WTC11 (cell line): ENCODE measurements around the gene SPSB3. TPM values are rescaled to one million over a fixed set of nuclear protein-coding genes. Genes with fewer than 3 reads are reported as not detected.

ENCODE experiments used
- ATAC-seq: fragments of 200-7000 bp; cut with Tn5 transposase; 2 replicates; pipeline ENCODE4 v1.10.0; 2021; ENCODE audit warnings: mild to moderate bottlenecking, moderate library complexity
- CTCF ChIA-PET: fragments of 300-600 bp; sonication (Branson Sonifier 250); formaldehyde crosslinking; loops from one replicate; lab custom pipeline; 2021; ENCODE audit warnings: antibody characterized with exemption; lab: Charles Lee
- POLR2A ChIA-PET: fragments of 350-600 bp; sonication (Branson Sonifier 250); formaldehyde crosslinking; loops from one replicate; lab custom pipeline; 2021; ENCODE audit warnings: antibody characterized with exemption; lab: Charles Lee
- DNase-seq: peaks from one replicate; pipeline ENCODE4 v3.0.0; 2021; ENCODE audit warnings: low spot score
- H3K27ac Mint-ChIP-seq: 2 replicates; pipeline ENCODE4 v1.8.0; 2021; ENCODE audit warnings: mixed read lengths
- H3K27me3 Mint-ChIP-seq: 2 replicates; pipeline ENCODE4 v1.8.0; 2021; ENCODE audit warnings: low read depth, mild to moderate bottlenecking, moderate library complexity, mixed read lengths
- H3K36me3 Mint-ChIP-seq: 2 replicates; pipeline ENCODE4 v1.8.0; 2021; ENCODE audit warnings: mixed read lengths
- H3K4me1 Mint-ChIP-seq: 2 replicates; pipeline ENCODE4 v1.8.0; 2022; ENCODE audit warnings: mixed read lengths
- H3K4me3 Mint-ChIP-seq: 2 replicates; pipeline ENCODE4 v1.8.0; 2021; ENCODE audit warnings: mild to moderate bottlenecking, moderate library complexity, mixed read lengths
- H3K9me3 Mint-ChIP-seq: 2 replicates; pipeline ENCODE4 v1.8.0; 2021; ENCODE audit warnings: mixed read lengths
- CREB1 ChIP-seq: sonication (generic); formaldehyde crosslinking; IDR thresholded peaks from 2 replicates; pipeline ENCODE4 v1.8.0; 2023; ENCODE audit warnings: mild to moderate bottlenecking, missing genetic modification reagents
- ELF4 ChIP-seq: sonication (generic); formaldehyde crosslinking; IDR thresholded peaks from 2 replicates; pipeline ENCODE4 v1.8.1; 2022; ENCODE audit warnings: low read depth, mild to moderate bottlenecking, moderate library complexity, missing genetic modification reagents
- FOXK1 ChIP-seq: sonication (generic); formaldehyde crosslinking; IDR thresholded peaks from 2 replicates; pipeline ENCODE4 v1.8.0; 2022; ENCODE audit warnings: mild to moderate bottlenecking, moderate library complexity, missing genetic modification reagents
- JAZF1 ChIP-seq: fragments of 250-450 bp; sonication (Bioruptor Pico); IDR thresholded peaks from 2 replicates; pipeline ENCODE4 v1.9.0; 2021; ENCODE audit warnings: moderate library complexity, mild to moderate bottlenecking, inconsistent platforms
- NR3C1 ChIP-seq: sonication (generic); formaldehyde crosslinking; conservative IDR thresholded peaks from 2 replicates; pipeline ENCODE4 v1.8.1; 2023; ENCODE audit warnings: low read depth, mild to moderate bottlenecking, missing genetic modification reagents
- RORB ChIP-seq: fragments of 250-450 bp; sonication (Bioruptor Pico); IDR thresholded peaks from 2 replicates; pipeline ENCODE4 v1.9.0; 2021; ENCODE audit warnings: mild to moderate bottlenecking
- TCF7 ChIP-seq: sonication (generic); formaldehyde crosslinking; IDR thresholded peaks from 2 replicates; pipeline ENCODE4 v1.8.0; 2022; ENCODE audit warnings: mild to moderate bottlenecking, low read depth, missing genetic modification reagents, moderate library complexity
- ZBTB21 ChIP-seq: sonication (generic); formaldehyde crosslinking; IDR thresholded peaks from 2 replicates; pipeline ENCODE4 v1.8.1; 2023; ENCODE audit warnings: mild to moderate bottlenecking, missing genetic modification reagents, borderline replicate concordance
- ZNF138 ChIP-seq: sonication (generic); formaldehyde crosslinking; conservative IDR thresholded peaks from 2 replicates; pipeline ENCODE4 v1.8.1; 2022; ENCODE audit warnings: mild to moderate bottlenecking, moderate library complexity, missing genetic modification reagents
- ZNF396 ChIP-seq: fragments of 250-450 bp; sonication (Bioruptor Pico); IDR thresholded peaks from 2 replicates; pipeline ENCODE4 v1.8.0; 2021; ENCODE audit warnings: mild to moderate bottlenecking, moderate library complexity, borderline replicate concordance
- total RNA-seq: library from RNA; stranded (reverse); gene quantifications from 3 replicates; pipeline ENCODE4 v1.2.3, GENCODE V29; 2021
- TF ChIP-seq, protein P1 (sequence below): fragments of 250-450 bp; sonication (Bioruptor Pico); IDR thresholded peaks from 2 replicates; pipeline ENCODE4 v1.9.0; 2021; ENCODE audit warnings: mild to moderate bottlenecking
- TF ChIP-seq, protein P2 (sequence below): sonication (generic); formaldehyde crosslinking; conservative IDR thresholded peaks from 2 replicates; pipeline ENCODE4 v1.8.1; 2023; ENCODE audit warnings: mild to moderate bottlenecking, low read depth, missing genetic modification reagents, moderate library complexity
- TF ChIP-seq, protein P3 (sequence below): sonication (generic); formaldehyde crosslinking; IDR thresholded peaks from 2 replicates; pipeline ENCODE4 v1.8.0; 2023; ENCODE audit warnings: mild to moderate bottlenecking, missing genetic modification reagents
- TF ChIP-seq, protein P4 (sequence below): fragments of 250-450 bp; sonication (Bioruptor Pico); IDR thresholded peaks from 2 replicates; pipeline ENCODE4 v1.9.0; 2021; ENCODE audit warnings: moderate library complexity, mild to moderate bottlenecking, inconsistent platforms, borderline replicate concordance
- TF ChIP-seq, protein P5 (sequence below): sonication (generic); formaldehyde crosslinking; IDR thresholded peaks from 2 replicates; pipeline ENCODE4 v1.8.0; 2022; ENCODE audit warnings: mild to moderate bottlenecking, missing genetic modification reagents
- TF ChIP-seq, protein P6 (sequence below): sonication (generic); formaldehyde crosslinking; IDR thresholded peaks from 2 replicates; pipeline ENCODE4 v1.8.0; 2022; ENCODE audit warnings: missing genetic modification reagents
- TF ChIP-seq, protein P7 (sequence below): sonication (generic); formaldehyde crosslinking; IDR thresholded peaks from 2 replicates; pipeline ENCODE4 v1.8.1; 2022; ENCODE audit warnings: mild to moderate bottlenecking, missing genetic modification reagents, moderate library complexity, borderline replicate concordance
- TF ChIP-seq, protein P8 (sequence below): fragments of 250-450 bp; sonication (Bioruptor Pico); IDR thresholded peaks from 2 replicates; pipeline ENCODE4 v2.1.2; 2022; ENCODE audit warnings: mild to moderate bottlenecking, moderate library complexity
- TF ChIP-seq, protein P9 (sequence below): sonication (generic); formaldehyde crosslinking; IDR thresholded peaks from 2 replicates; pipeline ENCODE4 v1.8.1; 2023; ENCODE audit warnings: mild to moderate bottlenecking, missing genetic modification reagents

Gene SPSB3
- total RNA-seq, 1 experiment from 2014 or later: 32.8 TPM

DNA sequence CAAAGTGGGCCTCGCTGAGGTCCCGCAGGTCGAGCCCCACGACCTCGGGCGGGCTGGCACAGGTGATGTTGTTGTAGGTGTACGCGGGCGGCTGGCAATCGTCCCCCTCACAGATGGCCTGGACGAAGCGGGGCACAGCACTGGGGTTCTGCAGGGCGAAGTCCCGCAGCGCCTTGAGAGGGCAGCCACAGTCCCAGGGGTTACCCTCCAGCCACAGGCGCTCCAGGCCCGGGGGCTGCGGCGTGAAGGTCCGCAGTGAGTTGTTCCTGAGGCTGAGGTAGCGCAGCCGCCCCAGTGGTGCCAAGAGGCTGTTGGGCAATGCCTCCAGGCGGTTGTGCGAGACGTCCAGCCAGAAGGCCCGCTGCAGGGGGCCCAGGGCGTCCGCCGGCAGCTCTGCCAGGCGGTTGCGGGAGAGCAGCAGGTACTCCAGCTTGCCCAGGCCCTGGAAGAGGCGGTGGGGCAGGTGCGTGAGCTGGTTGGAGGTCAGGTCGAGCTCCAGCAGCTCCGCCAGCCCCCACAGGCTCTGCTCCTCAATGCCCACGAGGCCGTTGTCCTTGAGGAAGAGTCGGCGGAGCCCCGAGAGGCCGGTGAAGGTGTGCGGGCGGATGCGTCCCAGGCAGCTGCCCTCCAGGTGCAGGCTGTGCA is 8.4 kb upstream of the SPSB3 start:
- H3K4me1 Mint-ChIP-seq: no peaks in the 10 kb centered on the region
- H3K4me3 Mint-ChIP-seq: no peak overlapping the region
- ChIA-PET POLR2A (no interaction called here), CTCF (no interaction called here)
- peaks cover 5% of the 10 kb centered on the region for H3K36me3 Mint-ChIP-seq
- no peaks in the 10 kb centered on the region for H3K9me3 Mint-ChIP-seq
- DNase-seq (no peak), ATAC-seq (no peak)
- H3K27ac Mint-ChIP-seq: no peak overlapping the region
- TF ChIP-seq, protein P1, sequence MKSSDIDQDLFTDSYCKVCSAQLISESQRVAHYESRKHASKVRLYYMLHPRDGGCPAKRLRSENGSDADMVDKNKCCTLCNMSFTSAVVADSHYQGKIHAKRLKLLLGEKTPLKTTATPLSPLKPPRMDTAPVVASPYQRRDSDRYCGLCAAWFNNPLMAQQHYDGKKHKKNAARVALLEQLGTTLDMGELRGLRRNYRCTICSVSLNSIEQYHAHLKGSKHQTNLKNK (CRISPR knock-in tag): no peak
- TF ChIP-seq, protein P2, sequence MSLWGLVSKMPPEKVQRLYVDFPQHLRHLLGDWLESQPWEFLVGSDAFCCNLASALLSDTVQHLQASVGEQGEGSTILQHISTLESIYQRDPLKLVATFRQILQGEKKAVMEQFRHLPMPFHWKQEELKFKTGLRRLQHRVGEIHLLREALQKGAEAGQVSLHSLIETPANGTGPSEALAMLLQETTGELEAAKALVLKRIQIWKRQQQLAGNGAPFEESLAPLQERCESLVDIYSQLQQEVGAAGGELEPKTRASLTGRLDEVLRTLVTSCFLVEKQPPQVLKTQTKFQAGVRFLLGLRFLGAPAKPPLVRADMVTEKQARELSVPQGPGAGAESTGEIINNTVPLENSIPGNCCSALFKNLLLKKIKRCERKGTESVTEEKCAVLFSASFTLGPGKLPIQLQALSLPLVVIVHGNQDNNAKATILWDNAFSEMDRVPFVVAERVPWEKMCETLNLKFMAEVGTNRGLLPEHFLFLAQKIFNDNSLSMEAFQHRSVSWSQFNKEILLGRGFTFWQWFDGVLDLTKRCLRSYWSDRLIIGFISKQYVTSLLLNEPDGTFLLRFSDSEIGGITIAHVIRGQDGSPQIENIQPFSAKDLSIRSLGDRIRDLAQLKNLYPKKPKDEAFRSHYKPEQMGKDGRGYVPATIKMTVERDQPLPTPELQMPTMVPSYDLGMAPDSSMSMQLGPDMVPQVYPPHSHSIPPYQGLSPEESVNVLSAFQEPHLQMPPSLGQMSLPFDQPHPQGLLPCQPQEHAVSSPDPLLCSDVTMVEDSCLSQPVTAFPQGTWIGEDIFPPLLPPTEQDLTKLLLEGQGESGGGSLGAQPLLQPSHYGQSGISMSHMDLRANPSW: no peak
- TF ChIP-seq ZBTB21 (no peak), ZNF138 (CRISPR knock-in tag) (no peak), RORB (no peak), ELF4 (CRISPR knock-in tag) (no peak), CREB1 (no peak), TCF7 (no peak), FOXK1 (CRISPR knock-in tag) (no peak), NR3C1 (CRISPR knock-in tag) (no peak), ZNF396 (no peak), JAZF1 (CRISPR knock-in tag) (no peak)
- TF ChIP-seq, protein P3, sequence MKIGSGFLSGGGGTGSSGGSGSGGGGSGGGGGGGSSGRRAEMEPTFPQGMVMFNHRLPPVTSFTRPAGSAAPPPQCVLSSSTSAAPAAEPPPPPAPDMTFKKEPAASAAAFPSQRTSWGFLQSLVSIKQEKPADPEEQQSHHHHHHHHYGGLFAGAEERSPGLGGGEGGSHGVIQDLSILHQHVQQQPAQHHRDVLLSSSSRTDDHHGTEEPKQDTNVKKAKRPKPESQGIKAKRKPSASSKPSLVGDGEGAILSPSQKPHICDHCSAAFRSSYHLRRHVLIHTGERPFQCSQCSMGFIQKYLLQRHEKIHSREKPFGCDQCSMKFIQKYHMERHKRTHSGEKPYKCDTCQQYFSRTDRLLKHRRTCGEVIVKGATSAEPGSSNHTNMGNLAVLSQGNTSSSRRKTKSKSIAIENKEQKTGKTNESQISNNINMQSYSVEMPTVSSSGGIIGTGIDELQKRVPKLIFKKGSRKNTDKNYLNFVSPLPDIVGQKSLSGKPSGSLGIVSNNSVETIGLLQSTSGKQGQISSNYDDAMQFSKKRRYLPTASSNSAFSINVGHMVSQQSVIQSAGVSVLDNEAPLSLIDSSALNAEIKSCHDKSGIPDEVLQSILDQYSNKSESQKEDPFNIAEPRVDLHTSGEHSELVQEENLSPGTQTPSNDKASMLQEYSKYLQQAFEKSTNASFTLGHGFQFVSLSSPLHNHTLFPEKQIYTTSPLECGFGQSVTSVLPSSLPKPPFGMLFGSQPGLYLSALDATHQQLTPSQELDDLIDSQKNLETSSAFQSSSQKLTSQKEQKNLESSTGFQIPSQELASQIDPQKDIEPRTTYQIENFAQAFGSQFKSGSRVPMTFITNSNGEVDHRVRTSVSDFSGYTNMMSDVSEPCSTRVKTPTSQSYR: no peak
- TF ChIP-seq, protein P4, sequence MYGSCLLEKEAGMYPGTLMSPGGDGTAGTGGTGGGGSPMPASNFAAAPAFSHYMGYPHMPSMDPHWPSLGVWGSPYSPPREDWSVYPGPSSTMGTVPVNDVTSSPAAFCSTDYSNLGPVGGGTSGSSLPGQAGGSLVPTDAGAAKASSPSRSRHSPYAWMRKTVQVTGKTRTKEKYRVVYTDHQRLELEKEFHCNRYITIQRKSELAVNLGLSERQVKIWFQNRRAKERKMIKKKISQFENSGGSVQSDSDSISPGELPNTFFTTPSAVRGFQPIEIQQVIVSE (CRISPR knock-in tag): no peak
- TF ChIP-seq, protein P5, sequence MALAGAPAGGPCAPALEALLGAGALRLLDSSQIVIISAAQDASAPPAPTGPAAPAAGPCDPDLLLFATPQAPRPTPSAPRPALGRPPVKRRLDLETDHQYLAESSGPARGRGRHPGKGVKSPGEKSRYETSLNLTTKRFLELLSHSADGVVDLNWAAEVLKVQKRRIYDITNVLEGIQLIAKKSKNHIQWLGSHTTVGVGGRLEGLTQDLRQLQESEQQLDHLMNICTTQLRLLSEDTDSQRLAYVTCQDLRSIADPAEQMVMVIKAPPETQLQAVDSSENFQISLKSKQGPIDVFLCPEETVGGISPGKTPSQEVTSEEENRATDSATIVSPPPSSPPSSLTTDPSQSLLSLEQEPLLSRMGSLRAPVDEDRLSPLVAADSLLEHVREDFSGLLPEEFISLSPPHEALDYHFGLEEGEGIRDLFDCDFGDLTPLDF (CRISPR knock-in tag): no peak
- TF ChIP-seq, protein P6, sequence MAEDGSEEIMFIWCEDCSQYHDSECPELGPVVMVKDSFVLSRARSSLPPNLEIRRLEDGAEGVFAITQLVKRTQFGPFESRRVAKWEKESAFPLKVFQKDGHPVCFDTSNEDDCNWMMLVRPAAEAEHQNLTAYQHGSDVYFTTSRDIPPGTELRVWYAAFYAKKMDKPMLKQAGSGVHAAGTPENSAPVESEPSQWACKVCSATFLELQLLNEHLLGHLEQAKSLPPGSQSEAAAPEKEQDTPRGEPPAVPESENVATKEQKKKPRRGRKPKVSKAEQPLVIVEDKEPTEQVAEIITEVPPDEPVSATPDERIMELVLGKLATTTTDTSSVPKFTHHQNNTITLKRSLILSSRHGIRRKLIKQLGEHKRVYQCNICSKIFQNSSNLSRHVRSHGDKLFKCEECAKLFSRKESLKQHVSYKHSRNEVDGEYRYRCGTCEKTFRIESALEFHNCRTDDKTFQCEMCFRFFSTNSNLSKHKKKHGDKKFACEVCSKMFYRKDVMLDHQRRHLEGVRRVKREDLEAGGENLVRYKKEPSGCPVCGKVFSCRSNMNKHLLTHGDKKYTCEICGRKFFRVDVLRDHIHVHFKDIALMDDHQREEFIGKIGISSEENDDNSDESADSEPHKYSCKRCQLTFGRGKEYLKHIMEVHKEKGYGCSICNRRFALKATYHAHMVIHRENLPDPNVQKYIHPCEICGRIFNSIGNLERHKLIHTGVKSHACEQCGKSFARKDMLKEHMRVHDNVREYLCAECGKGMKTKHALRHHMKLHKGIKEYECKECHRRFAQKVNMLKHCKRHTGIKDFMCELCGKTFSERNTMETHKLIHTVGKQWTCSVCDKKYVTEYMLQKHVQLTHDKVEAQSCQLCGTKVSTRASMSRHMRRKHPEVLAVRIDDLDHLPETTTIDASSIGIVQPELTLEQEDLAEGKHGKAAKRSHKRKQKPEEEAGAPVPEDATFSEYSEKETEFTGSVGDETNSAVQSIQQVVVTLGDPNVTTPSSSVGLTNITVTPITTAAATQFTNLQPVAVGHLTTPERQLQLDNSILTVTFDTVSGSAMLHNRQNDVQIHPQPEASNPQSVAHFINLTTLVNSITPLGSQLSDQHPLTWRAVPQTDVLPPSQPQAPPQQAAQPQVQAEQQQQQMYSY (CRISPR knock-in tag): no peak
- TF ChIP-seq, protein P7, sequence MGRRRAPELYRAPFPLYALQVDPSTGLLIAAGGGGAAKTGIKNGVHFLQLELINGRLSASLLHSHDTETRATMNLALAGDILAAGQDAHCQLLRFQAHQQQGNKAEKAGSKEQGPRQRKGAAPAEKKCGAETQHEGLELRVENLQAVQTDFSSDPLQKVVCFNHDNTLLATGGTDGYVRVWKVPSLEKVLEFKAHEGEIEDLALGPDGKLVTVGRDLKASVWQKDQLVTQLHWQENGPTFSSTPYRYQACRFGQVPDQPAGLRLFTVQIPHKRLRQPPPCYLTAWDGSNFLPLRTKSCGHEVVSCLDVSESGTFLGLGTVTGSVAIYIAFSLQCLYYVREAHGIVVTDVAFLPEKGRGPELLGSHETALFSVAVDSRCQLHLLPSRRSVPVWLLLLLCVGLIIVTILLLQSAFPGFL (CRISPR knock-in tag): no peak
- TF ChIP-seq, protein P8, sequence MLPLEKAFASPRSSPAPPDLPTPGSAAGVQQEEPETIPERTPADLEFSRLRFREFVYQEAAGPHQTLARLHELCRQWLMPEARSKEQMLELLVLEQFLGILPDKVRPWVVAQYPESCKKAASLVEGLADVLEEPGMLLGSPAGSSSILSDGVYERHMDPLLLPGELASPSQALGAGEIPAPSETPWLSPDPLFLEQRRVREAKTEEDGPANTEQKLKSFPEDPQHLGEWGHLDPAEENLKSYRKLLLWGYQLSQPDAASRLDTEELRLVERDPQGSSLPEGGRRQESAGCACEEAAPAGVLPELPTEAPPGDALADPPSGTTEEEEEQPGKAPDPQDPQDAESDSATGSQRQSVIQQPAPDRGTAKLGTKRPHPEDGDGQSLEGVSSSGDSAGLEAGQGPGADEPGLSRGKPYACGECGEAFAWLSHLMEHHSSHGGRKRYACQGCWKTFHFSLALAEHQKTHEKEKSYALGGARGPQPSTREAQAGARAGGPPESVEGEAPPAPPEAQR (CRISPR knock-in tag): no peak
- TF ChIP-seq, protein P9, sequence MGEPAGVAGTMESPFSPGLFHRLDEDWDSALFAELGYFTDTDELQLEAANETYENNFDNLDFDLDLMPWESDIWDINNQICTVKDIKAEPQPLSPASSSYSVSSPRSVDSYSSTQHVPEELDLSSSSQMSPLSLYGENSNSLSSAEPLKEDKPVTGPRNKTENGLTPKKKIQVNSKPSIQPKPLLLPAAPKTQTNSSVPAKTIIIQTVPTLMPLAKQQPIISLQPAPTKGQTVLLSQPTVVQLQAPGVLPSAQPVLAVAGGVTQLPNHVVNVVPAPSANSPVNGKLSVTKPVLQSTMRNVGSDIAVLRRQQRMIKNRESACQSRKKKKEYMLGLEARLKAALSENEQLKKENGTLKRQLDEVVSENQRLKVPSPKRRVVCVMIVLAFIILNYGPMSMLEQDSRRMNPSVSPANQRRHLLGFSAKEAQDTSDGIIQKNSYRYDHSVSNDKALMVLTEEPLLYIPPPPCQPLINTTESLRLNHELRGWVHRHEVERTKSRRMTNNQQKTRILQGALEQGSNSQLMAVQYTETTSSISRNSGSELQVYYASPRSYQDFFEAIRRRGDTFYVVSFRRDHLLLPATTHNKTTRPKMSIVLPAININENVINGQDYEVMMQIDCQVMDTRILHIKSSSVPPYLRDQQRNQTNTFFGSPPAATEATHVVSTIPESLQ (CRISPR knock-in tag): no peak
- no peaks in the 10 kb centered on the region for H3K27me3 Mint-ChIP-seq
